ENCODE measurements around the gene LPXN.

LPXN gene

GRCh38 chr11:58575377-58576020, at the start of gene LPXN:
TSS of gene LPXN (minus strand) at chr11:58575856. CDS start at chr11:58575772, 84 bp downstream.
- DNase-seq: peak; percentile 56

- DNase-seq: no peak
These were observed 49.4 kb upstream of the LPXN start for GRCh38 chr11:58625086-58625485.

GRCh38 chr11:58622344-58622743, 46.7 kb upstream of the LPXN start, which contains the start of gene CNTF:
TSS of gene CNTF (plus strand) at chr11:58622665. CDS start at chr11:58622753, 88 bp downstream.
- DNase-seq: no peak

- DNase-seq: no peak
These were observed 46.1 kb upstream of the LPXN start for GRCh38 chr11:58621586-58622262.

- no peak for DNase-seq
These were observed 42.4 kb upstream of the LPXN start for GRCh38 chr11:58617976-58618557.

GRCh38 chr11:58616594-58616993, 40.9 kb upstream of the LPXN start:
- DNase-seq: no peak

GRCh38 chr11:58615559-58615958, 39.9 kb upstream of the LPXN start:
- no peak for DNase-seq

GRCh38 chr11:58613228-58613627, 37.6 kb upstream of the LPXN start:
- no peak for DNase-seq

GRCh38 chr11:58609723-58610122, 34.1 kb upstream of the LPXN start:
- DNase-seq: no peak

GRCh38 chr11:58608331-58608730, 32.7 kb upstream of the LPXN start:
- DNase-seq: no peak

- no peak for DNase-seq
These were observed 31.5 kb upstream of the LPXN start for GRCh38 chr11:58606930-58607714.

GRCh38 chr11:58600510-58600909, 24.9 kb upstream of the LPXN start:
- DNase-seq: no peak

- no peak for DNase-seq
These were observed 22.0 kb upstream of the LPXN start for GRCh38 chr11:58597486-58598144.

- no peak for DNase-seq
These were observed 21.0 kb upstream of the LPXN start for GRCh38 chr11:58596621-58597020.

- no peak for DNase-seq
These were observed 19.2 kb upstream of the LPXN start for GRCh38 chr11:58594826-58595225.

GRCh38 chr11:58592760-58593472, 17.3 kb upstream of the LPXN start:
- DNase-seq: peak; percentile 56

- DNase-seq: no peak
These were observed 16.0 kb upstream of the LPXN start for GRCh38 chr11:58591659-58592058.

- no peak for DNase-seq
These were observed 11.3 kb upstream of the LPXN start for GRCh38 chr11:58586998-58587397.

GRCh38 chr11:58582437-58582836, 6.8 kb upstream of the LPXN start:
- DNase-seq: no peak

- no peak for DNase-seq
These were observed 4.7 kb upstream of the LPXN start for GRCh38 chr11:58580311-58580710.

GRCh38 chr11:58579192-58580129, 3.8 kb upstream of the LPXN start:
- peak; percentile 93 for DNase-seq
